Erythroblast (primary cell): ENCODE measurements around the gene IFT80.

Source experiments
- GATA1 ChIP-seq: IDR thresholded peaks from 2 replicates; pipeline ENCODE4 v1.6.1; 2011; ENCODE audit warnings: low read depth, mild to moderate bottlenecking, control low read depth, low read length, moderate library complexity
- POLR2A ChIP-seq: IDR thresholded peaks from 2 replicates; pipeline ENCODE4 v1.6.1; 2011; ENCODE audit warnings: mild to moderate bottlenecking, low read length

DNA sequence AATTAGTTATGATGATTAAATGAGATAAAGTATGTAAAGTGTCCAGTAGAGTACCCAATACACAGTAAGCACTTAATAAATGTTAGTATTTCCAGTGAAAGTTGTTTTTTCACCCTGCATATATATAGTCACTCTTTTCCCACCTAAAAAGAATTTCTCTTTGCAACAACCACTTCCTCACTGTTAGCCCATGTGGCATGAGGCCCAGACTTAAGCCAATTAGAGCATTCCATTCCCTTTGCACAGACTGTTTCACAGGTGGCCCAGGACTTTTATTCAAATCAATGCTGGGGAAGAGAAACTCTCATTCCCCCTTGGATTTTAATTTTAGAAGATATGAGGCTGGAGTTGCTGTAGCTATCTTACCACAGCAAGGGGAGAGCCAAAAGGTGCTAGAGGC lies 3.7 kb downstream of the IFT80 start:
- no peak for TF ChIP-seq POLR2A
- TF ChIP-seq GATA1: no peak
